Measurements from ENCODE around the gene STAMBPL1. TPM values are rescaled to one million over a fixed set of nuclear protein-coding genes. Genes with fewer than 3 reads are reported as not detected.

STAMBPL1 gene
- polyA plus RNA-seq, 1 of the 3 experiments (the other 2 are of a cell fraction), result 25.1 TPM

DNA sequence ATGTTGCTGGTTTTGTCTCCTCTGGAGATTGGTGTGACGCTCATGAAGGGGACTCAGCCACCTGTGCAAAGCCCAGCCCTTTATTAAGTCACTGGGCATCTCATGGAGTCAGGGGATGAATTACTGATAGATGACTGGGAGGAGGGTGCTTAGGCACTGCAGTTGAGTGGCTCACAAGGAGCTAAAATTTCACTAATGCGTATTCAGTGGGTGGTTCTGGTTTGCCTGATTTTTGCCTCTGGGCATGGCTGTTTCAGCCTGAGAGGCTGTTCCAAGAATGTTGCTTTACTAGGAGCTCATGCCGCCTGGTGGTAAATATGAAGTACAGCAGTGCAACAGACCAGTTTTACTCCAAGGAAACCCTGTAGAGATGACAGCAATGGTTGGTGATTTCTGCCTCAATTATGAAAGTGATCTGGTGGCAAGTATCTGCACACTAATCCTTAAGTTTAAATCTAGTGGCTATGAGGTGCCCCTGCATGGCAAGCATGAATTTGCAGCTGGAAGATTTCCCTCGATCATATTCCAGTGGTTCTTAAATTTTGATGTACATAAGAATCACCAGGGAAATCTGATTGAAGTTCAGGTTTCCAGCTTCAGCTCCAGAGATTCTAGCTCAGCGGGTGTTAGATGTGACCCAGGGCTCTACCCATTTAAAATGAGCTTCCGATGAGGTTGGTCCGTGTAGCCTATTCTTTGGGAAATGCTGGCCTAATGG lies 52.7 kb downstream of the STAMBPL1 start:
- peak; percentile 44 for DNase-seq
- WGBS (ENCODE audit: low lambda C conversion rate), result 57% methylated on average over 7 of the region's 7 CpGs
- Histone ChIP-seq H3K4me3 (ENCODE audit: low read depth in 2 of 2, low read length in 1 of 2) (no peak overlapping the region; a peak in 1 of 4 replicates), H2AFZ (ENCODE audit: low read depth) (no peak overlapping the region), H3K27ac (ENCODE audit: low read depth in 2 of 2, low read length in 1 of 2) (0 out of 4 replicates have a peak overlapping the region, but pooled peaks of 1 of the 2 experiments have one; percentile 20), H3K27me3 (ENCODE audit: insufficient read depth) (no peaks in the 10 kb centered on the region), H3K9ac (no peak overlapping the region), H3K9me2 (no peaks in the 10 kb centered on the region), H3K79me2 (ENCODE audit: insufficient read depth) (no peaks in the 10 kb centered on the region), H3K36me3 (replicated peaks in 1 of 2; ENCODE audit: control insufficient read depth in 1 of 2, insufficient read depth in 2 of 2, low read length in 1 of 2) (peaks cover 24 to 27% of the 10 kb centered on the region in 2 experiments), H3K4me2 (no peak overlapping the region), H3F3A (replicated peaks; ENCODE audit: insufficient read depth) (peaks cover 5% of the 10 kb centered on the region), H4K20me1 (ENCODE audit: insufficient read depth) (no peaks in the 10 kb centered on the region; the same call in 1 of the 2 replicates), H3K4me1 (ENCODE audit: control insufficient read depth in 1 of 2, insufficient read depth in 2 of 2, low read depth in 1 of 2, low read length in 1 of 2) (peaks cover 7 to 11% of the 10 kb centered on the region in 2 experiments; a peak in 3 of 4 replicates), H3K9me3 (no peaks in the 10 kb centered on the region)
- ChIA-PET POLR2A (interaction anchor here (0.6 to 1.5 kb wide), 3 partner anchors 41 to 97 kb away, joined by 3 to 9 read pairs (median 7); partner anchors contain the start of gene STAMBPL1), CTCF (interaction anchor here (0.6 to 11.1 kb wide), 56 partner anchors 9 to 373 kb away, joined by 3 to 425 read pairs (median 5); partner anchors contain the start of genes ANKRD22, FAS, LIPA and STAMBPL1)
- TF ChIP-seq FOSL2 (IDR thresholded peaks at IDR 0.05; ENCODE audit: borderline replicate concordance, low read depth) (no peak), FOXM1 (IDR thresholded peaks at IDR 0.05; ENCODE audit: low read depth) (no peak), RAD21 (IDR thresholded peaks at IDR 0.05; ENCODE audit: low read length) (peak; percentile 94), MXI1 (IDR thresholded peaks at IDR 0.05; ENCODE audit: low read depth, low read length) (peak; percentile 28; the same call in 1 of the 2 replicates), YY1 (IDR thresholded peaks at IDR 0.05; ENCODE audit: low read depth) (no peak), RFX5 (IDR thresholded peaks at IDR 0.05; ENCODE audit: low read length) (no peak), JUND (IDR thresholded peaks at IDR 0.05) (no peak), ELF1 (IDR thresholded peaks at IDR 0.05) (no peak), NRF1 (IDR thresholded peaks at IDR 0.05; ENCODE audit: low read depth, low read length) (peak; percentile 29; the same call in 1 of the 2 replicates), MEF2A (IDR thresholded peaks at IDR 0.05; ENCODE audit: borderline replicate concordance, low read depth) (no peak), RXRA (IDR thresholded peaks at IDR 0.05; ENCODE audit: borderline replicate concordance, low read depth) (no peak), SMC3 (IDR thresholded peaks at IDR 0.05; ENCODE audit: low read depth, low read length) (peak; percentile 99), TEAD4 (IDR thresholded peaks at IDR 0.05; ENCODE audit: borderline replicate concordance, insufficient read depth) (0 out of 2 replicates have a peak, but pooled peaks have one; percentile 28), RCOR1 (IDR thresholded peaks at IDR 0.05; ENCODE audit: low read length) (peak; percentile 54; the same call in 1 of the 2 replicates), EZH2phosphoT487 (IDR thresholded peaks at IDR 0.05; ENCODE audit: borderline replicate concordance, low read depth) (no peak), EP300 (IDR thresholded peaks at IDR 0.05; ENCODE audit: borderline replicate concordance in 1 of 2, low read depth in 1 of 2, low read length in 1 of 2) (0 out of 4 replicates have a peak, but pooled peaks of 1 of the 2 experiments have one; percentile 34), NFIC (IDR thresholded peaks at IDR 0.05; ENCODE audit: borderline replicate concordance) (0 out of 2 replicates have a peak, but pooled peaks have one; percentile 26)
- TF ChIP-seq, protein P1, sequence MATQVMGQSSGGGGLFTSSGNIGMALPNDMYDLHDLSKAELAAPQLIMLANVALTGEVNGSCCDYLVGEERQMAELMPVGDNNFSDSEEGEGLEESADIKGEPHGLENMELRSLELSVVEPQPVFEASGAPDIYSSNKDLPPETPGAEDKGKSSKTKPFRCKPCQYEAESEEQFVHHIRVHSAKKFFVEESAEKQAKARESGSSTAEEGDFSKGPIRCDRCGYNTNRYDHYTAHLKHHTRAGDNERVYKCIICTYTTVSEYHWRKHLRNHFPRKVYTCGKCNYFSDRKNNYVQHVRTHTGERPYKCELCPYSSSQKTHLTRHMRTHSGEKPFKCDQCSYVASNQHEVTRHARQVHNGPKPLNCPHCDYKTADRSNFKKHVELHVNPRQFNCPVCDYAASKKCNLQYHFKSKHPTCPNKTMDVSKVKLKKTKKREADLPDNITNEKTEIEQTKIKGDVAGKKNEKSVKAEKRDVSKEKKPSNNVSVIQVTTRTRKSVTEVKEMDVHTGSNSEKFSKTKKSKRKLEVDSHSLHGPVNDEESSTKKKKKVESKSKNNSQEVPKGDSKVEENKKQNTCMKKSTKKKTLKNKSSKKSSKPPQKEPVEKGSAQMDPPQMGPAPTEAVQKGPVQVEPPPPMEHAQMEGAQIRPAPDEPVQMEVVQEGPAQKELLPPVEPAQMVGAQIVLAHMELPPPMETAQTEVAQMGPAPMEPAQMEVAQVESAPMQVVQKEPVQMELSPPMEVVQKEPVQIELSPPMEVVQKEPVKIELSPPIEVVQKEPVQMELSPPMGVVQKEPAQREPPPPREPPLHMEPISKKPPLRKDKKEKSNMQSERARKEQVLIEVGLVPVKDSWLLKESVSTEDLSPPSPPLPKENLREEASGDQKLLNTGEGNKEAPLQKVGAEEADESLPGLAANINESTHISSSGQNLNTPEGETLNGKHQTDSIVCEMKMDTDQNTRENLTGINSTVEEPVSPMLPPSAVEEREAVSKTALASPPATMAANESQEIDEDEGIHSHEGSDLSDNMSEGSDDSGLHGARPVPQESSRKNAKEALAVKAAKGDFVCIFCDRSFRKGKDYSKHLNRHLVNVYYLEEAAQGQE (IDR thresholded peaks at IDR 0.05; ENCODE audit: low read depth, low read length), result no peak
- TF ChIP-seq, protein P2, sequence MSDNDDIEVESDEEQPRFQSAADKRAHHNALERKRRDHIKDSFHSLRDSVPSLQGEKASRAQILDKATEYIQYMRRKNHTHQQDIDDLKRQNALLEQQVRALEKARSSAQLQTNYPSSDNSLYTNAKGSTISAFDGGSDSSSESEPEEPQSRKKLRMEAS (IDR thresholded peaks at IDR 0.05; ENCODE audit: low read depth), result no peak
- TF ChIP-seq, protein P3, sequence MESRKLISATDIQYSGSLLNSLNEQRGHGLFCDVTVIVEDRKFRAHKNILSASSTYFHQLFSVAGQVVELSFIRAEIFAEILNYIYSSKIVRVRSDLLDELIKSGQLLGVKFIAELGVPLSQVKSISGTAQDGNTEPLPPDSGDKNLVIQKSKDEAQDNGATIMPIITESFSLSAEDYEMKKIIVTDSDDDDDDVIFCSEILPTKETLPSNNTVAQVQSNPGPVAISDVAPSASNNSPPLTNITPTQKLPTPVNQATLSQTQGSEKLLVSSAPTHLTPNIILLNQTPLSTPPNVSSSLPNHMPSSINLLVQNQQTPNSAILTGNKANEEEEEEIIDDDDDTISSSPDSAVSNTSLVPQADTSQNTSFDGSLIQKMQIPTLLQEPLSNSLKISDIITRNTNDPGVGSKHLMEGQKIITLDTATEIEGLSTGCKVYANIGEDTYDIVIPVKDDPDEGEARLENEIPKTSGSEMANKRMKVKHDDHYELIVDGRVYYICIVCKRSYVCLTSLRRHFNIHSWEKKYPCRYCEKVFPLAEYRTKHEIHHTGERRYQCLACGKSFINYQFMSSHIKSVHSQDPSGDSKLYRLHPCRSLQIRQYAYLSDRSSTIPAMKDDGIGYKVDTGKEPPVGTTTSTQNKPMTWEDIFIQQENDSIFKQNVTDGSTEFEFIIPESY (IDR thresholded peaks at IDR 0.05; ENCODE audit: borderline replicate concordance, low read depth), result no peak
- TF ChIP-seq, protein P4, sequence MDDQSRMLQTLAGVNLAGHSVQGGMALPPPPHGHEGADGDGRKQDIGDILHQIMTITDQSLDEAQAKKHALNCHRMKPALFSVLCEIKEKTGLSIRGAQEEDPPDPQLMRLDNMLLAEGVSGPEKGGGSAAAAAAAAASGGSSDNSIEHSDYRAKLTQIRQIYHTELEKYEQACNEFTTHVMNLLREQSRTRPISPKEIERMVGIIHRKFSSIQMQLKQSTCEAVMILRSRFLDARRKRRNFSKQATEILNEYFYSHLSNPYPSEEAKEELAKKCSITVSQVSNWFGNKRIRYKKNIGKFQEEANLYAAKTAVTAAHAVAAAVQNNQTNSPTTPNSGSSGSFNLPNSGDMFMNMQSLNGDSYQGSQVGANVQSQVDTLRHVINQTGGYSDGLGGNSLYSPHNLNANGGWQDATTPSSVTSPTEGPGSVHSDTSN (IDR thresholded peaks at IDR 0.05), result no peak
- TF ChIP-seq, protein P5, sequence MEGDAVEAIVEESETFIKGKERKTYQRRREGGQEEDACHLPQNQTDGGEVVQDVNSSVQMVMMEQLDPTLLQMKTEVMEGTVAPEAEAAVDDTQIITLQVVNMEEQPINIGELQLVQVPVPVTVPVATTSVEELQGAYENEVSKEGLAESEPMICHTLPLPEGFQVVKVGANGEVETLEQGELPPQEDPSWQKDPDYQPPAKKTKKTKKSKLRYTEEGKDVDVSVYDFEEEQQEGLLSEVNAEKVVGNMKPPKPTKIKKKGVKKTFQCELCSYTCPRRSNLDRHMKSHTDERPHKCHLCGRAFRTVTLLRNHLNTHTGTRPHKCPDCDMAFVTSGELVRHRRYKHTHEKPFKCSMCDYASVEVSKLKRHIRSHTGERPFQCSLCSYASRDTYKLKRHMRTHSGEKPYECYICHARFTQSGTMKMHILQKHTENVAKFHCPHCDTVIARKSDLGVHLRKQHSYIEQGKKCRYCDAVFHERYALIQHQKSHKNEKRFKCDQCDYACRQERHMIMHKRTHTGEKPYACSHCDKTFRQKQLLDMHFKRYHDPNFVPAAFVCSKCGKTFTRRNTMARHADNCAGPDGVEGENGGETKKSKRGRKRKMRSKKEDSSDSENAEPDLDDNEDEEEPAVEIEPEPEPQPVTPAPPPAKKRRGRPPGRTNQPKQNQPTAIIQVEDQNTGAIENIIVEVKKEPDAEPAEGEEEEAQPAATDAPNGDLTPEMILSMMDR (IDR thresholded peaks at IDR 0.05), result peak; percentile 90
- TF ChIP-seq, protein P6, sequence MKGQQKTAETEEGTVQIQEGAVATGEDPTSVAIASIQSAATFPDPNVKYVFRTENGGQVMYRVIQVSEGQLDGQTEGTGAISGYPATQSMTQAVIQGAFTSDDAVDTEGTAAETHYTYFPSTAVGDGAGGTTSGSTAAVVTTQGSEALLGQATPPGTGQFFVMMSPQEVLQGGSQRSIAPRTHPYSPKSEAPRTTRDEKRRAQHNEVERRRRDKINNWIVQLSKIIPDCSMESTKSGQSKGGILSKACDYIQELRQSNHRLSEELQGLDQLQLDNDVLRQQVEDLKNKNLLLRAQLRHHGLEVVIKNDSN (IDR thresholded peaks at IDR 0.05; ENCODE audit: borderline replicate concordance, low read depth), result no peak

Measured in SK-N-SH (cell line).